ENCODE measurements around the gene ZNF503.

ZNF503 gene

DNA sequence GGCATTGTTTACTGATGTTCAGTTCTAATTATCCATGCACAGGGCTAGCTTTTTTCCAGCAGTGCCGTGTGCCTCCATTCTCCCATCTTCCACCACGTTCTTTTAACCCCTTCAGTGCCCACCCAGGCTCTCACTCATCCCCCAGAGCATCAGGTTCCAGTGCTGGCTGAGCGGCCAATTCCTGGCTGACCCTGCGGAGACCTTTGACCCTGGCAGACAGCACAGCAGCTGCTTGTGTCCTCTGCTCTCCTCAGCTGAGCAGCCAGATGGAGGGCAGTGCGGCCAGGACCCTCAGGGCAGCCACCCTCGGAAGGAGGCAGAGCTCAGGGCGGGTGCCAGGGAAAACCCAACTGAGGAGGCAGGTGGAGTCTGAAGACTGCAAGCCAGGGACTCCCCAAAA lies 48.4 kb downstream of the ZNF503 start:
- no peak for DNase-seq (ENCODE audit: low read depth in 2 of 2)

DNA sequence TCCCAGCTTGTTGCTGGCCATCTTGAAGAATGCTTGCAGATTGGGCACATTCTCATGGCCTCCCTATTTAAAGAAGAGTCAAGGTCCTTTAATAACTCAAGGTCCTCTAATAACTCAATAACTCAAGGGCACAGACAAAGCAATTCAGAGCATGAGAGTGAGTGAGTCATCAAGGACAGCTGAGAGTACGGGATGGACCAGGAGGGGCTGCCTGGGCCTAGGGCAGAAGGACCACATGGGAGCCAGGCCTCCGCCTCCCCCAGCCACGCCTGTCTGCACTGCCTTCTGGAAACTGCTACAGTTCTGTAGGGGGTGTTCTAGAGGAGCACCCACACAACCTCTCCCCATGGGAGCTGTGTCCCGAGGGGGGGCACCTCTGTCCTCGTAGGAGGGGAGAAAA lies 48.9 kb downstream of the ZNF503 start:
- DNase-seq (ENCODE audit: low read depth in 2 of 2): no peak

DNA sequence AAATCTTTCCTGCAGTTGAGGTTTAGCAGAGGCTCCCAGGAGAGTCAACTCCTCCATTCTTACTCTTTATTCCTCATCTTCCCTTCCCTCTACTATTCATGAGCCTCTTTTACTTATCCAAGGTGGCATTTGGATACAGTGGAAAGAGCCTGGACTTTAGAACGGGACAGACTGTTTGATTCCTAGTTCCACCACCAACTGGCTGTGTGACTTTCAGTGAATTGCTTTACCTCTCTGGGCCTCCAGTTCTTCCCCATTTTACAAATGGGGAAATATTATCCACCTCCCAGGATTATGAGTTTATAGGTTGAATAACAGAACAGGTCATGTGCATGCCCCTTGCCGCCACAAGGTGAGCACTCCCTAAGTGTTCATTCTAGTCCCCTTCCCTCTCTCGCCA lies 49.9 kb downstream of the ZNF503 start:
- DNase-seq (ENCODE audit: low read depth in 2 of 2): no peak

DNA sequence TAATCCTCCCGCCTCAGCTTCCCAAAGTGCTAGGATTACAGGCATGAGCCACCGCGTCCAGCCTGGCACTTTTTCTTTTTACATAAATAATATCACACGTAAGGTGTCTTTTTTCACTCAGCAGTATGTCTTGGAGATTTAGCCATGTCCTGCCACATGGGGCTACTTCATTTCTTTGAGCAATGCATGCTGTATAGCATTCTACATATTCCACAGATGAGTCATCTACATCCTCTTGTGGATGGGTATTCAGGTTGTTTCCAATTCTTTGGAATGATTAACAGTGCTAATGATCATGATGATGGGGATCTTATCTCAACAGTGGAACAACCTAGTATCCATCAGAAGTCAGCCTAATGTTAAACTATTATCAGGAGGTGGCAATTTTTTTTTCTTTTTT lies 50.8 kb downstream of the ZNF503 start:
- DNase-seq (ENCODE audit: low read depth in 2 of 2): no peak
